Transverse colon (tissue), 4 donors: ENCODE results near the gene SMG1. TPM values are rescaled to one million over a fixed set of nuclear protein-coding genes. Genes with fewer than 3 reads are reported as not detected.

Experiments used
- DNase-seq: peaks from one replicate; pipeline ENCODE4 v3.0.0-alpha.2; 2019
- H3K27ac ChIP-seq, 4 donors: fragments of 200-600 bp; sonication (generic); 2 replicates each; pipeline ENCODE4 v1.5.1; 2016 to 2018; ENCODE audit warnings: inconsistent platforms in 4 of 4
- H3K27me3 ChIP-seq: fragments of 200-600 bp; sonication (generic); 2 replicates; pipeline ENCODE4 v1.5.1; 2017; ENCODE audit warnings: inconsistent platforms
- H3K36me3 ChIP-seq, 4 donors: fragments of 200-600 bp; sonication (generic); 2 replicates each; pipeline ENCODE4 v1.5.1; 2017 to 2019; ENCODE audit warnings: inconsistent platforms in 4 of 4
- H3K4me1 ChIP-seq, 4 donors: fragments of 200-600 bp; sonication (generic); 2 replicates each; pipeline ENCODE4 v1.5.1; 2017 to 2020; ENCODE audit warnings: inconsistent platforms in 4 of 4
- H3K4me3 ChIP-seq, 4 donors: fragments of 200-600 bp; sonication (generic); 1 replicate in 1 of 4; 2 replicates in 3 of 4; pipeline versions ENCODE4 v1.5.1 to v1.6.1; 2017 to 2019; ENCODE audit warnings: inconsistent platforms in 4 of 4
- H3K9me3 ChIP-seq, 2 donors: fragments of 200-600 bp; sonication (generic); 2 replicates each; pipeline ENCODE4 v1.5.1; 2017 to 2019; ENCODE audit warnings: inconsistent platforms in 2 of 2
- EP300 ChIP-seq: sonication (generic); formaldehyde crosslinking; IDR thresholded peaks from one replicate; pipeline ENCODE4 v1.6.1; 2017; ENCODE audit warnings: antibody characterized with exemption, low read depth
- POLR2A ChIP-seq: fragments of 450-650 bp; IDR thresholded peaks from one replicate; pipeline ENCODE4 v1.6.1; 2016; ENCODE audit warnings: antibody characterized with exemption, mild to moderate bottlenecking, moderate library complexity
- POLR2AphosphoS5 ChIP-seq, 3 donors: sonication (generic); formaldehyde crosslinking; IDR thresholded peaks; one replicate each; pipeline ENCODE4 v1.6.1; 2016; ENCODE audit warnings: antibody characterized with exemption in 3 of 3
- WGBS, 2 donors: methylation state at CpG; one replicate each; pipeline ENCODE4 v1.1.5; 2018; ENCODE audit warnings: low coverage in 1 of 2; 5-methylcytosine and 5-hydroxymethylcytosine counted together
- in situ Hi-C, 4 donors: fragments of 200-750 bp; cut with MboI; loops; one replicate each; pipeline versions ENCODE4 v1.15.0 to v1.15.1; 2017; ENCODE audit warnings: low sequenced_read_pairs in 3 of 4, low pct_ligation_motif_present in 1 of 4, low pct_unique_long_range_greater_than_20kb in 1 of 4
- intact Hi-C: fragments of 100-400 bp; cut with DNase I; formaldehyde crosslinking; loops from one replicate; pipeline ENCODE4 v1.15.1; 2023; ENCODE audit warnings: low total_unique reads
- total RNA-seq, 4 donors: library from RNA; depleted of rRNA; stranded (reverse); fragments of >200 nt; gene quantifications; one replicate each; pipeline ENCODE4 v1.1.0, GENCODE V29; 2016
- TF ChIP-seq, protein P1 (sequence below), 5 experiments: fragments of 200-600 bp in 3 of 5; fragments of 450-650 bp in 2 of 5; sonication (generic) in 3 of 5; IDR thresholded peaks; 1 replicate in 2 of 5; 2 replicates in 3 of 5; pipeline ENCODE4 v1.5.1; 2016 to 2017; ENCODE audit warnings: antibody characterized with exemption in 5 of 5, inconsistent platforms in 3 of 5, mild to moderate bottlenecking in 2 of 5, moderate library complexity in 1 of 5

The SMG1 gene
- total RNA-seq, 4 donors from 2014 or later = 115 to 159 (median 127) TPM

- intact Hi-C loops (no loop called here), in situ Hi-C loops (loop anchor here in 1 of 4 donors (25.0 kb wide), 1 partner anchor 133 kb away; no protein-coding TSS in a partner anchor)
- H3K36me3 ChIP-seq = peaks cover 0 to 61% (median 31%) of the 10 kb centered on the region in 4 donors
- H3K4me1 ChIP-seq = no peaks in the 10 kb centered on the region
- H3K27me3 ChIP-seq = no peaks in the 10 kb centered on the region
- WGBS, 2 donors = 93 to 97% methylated on average over 6 of the region's 6 CpGs
- H3K9me3 ChIP-seq = no peaks in the 10 kb centered on the region
- no peak overlapping the region for H3K4me3 ChIP-seq
- TF ChIP-seq, protein P1, sequence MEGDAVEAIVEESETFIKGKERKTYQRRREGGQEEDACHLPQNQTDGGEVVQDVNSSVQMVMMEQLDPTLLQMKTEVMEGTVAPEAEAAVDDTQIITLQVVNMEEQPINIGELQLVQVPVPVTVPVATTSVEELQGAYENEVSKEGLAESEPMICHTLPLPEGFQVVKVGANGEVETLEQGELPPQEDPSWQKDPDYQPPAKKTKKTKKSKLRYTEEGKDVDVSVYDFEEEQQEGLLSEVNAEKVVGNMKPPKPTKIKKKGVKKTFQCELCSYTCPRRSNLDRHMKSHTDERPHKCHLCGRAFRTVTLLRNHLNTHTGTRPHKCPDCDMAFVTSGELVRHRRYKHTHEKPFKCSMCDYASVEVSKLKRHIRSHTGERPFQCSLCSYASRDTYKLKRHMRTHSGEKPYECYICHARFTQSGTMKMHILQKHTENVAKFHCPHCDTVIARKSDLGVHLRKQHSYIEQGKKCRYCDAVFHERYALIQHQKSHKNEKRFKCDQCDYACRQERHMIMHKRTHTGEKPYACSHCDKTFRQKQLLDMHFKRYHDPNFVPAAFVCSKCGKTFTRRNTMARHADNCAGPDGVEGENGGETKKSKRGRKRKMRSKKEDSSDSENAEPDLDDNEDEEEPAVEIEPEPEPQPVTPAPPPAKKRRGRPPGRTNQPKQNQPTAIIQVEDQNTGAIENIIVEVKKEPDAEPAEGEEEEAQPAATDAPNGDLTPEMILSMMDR (IDR thresholded peaks at IDR 0.05) = no peak
- TF ChIP-seq POLR2A (no peak), EP300 (no peak), POLR2AphosphoS5 (IDR thresholded peaks at IDR 0.05) (no peak)
- no peak overlapping the region for H3K27ac ChIP-seq
- DNase-seq = no peak
Observed at GRCh38 chr16:18829251-18829650, 97.0 kb downstream of the SMG1 start.

DNA sequence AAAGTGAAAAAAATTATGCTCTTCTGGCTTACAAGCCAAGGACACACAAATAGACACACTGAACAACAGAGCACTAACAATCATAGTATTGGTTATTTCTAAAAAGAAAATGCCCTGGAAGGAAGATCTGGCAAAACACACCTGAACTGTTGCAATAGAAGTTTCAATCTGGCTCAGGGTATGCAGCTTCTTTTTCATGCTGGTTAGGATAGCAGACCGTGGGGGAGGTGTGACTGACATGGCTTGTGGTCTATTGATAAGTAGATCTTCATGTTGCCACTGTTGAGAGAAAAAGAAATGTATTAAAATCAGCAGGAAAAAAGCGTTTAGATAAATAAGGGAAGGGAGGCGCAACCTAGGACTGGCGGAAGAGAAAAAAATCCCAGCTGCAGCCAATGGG is 98.3 kb downstream of the SMG1 start:
- Histone ChIP-seq H3K4me3 (no peak overlapping the region), H3K4me1 (no peaks in the 10 kb centered on the region), H3K27me3 (no peaks in the 10 kb centered on the region), H3K9me3 (no peaks in the 10 kb centered on the region), H3K36me3 (peaks cover 0 to 48% (median 24%) of the 10 kb centered on the region in 4 donors), H3K27ac (no peak overlapping the region)
- in situ Hi-C loops = loop anchor here in 1 of 4 donors (25.0 kb wide), 1 partner anchor 134 kb away; no protein-coding TSS in a partner anchor
- WGBS, 2 donors = 93 to 96% methylated on average over 4 of the region's 4 CpGs
- intact Hi-C loops = no loop called here
- no peak for DNase-seq
- TF ChIP-seq POLR2A = no peak
- TF ChIP-seq, protein P1 (IDR thresholded peaks at IDR 0.05) = no peak
- no peak for TF ChIP-seq POLR2AphosphoS5 (IDR thresholded peaks at IDR 0.05)
- TF ChIP-seq EP300 = no peak

- in situ Hi-C loops (loop anchor here in 2 of 4 donors (25.0 kb wide), 2 partner anchors 96 to 146 kb away; no protein-coding TSS in a partner anchor), intact Hi-C loops (no loop called here)
- DNase-seq = no peak
- peaks cover 0 to 70% (median 33%) of the 10 kb centered on the region in 4 donors for H3K36me3 ChIP-seq
- 65 to 77% methylated on average over 3 of the region's 3 CpGs for WGBS, 2 donors
- H3K4me3 ChIP-seq = no peak overlapping the region
- no peaks in the 10 kb centered on the region for H3K9me3 ChIP-seq
- TF ChIP-seq POLR2AphosphoS5 (IDR thresholded peaks at IDR 0.05) (no peak), EP300 (no peak), POLR2A (no peak)
- TF ChIP-seq, protein P1 (IDR thresholded peaks at IDR 0.05) = no peak
- H3K27me3 ChIP-seq = no peaks in the 10 kb centered on the region
- H3K4me1 ChIP-seq = no peaks in the 10 kb centered on the region
- no peak overlapping the region for H3K27ac ChIP-seq
Observed at GRCh38 chr16:18816286-18816685, 109.9 kb downstream of the SMG1 start.

DNA sequence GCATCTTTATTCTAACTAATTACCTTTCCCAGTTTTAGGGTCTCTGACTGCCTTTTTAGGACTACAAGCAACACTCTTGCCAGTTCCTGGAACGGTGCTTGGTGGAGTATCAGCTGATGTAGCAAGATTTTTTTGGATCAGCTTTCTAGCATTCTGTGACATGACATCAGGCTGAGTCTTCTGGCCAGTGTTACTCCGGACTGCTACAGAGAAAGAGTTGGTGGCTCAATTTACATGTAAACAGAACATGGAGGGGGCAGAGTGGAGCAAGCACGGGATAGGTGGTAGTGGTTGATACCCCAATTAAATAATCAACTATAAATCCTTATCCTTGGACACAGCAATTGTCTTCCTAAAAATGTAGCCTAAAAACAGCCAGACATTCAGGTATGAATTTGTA is 114.3 kb downstream of the SMG1 start:
- no peaks in the 10 kb centered on the region for H3K9me3 ChIP-seq
- no peaks in the 10 kb centered on the region for H3K4me1 ChIP-seq
- no peak overlapping the region for H3K4me3 ChIP-seq
- no peak overlapping the region for H3K27ac ChIP-seq
- 90 to 100% methylated on average over 1 to 3 of the region's 3 CpGs for WGBS, 2 donors
- TF ChIP-seq POLR2A = no peak
- TF ChIP-seq EP300 = no peak
- TF ChIP-seq, protein P1 (IDR thresholded peaks at IDR 0.05) = no peak
- TF ChIP-seq POLR2AphosphoS5 (IDR thresholded peaks at IDR 0.05) = no peak
- no peak for DNase-seq
- intact Hi-C loops = no loop called here
- in situ Hi-C loops = loop anchor here in 2 of 4 donors (25.0 kb wide), 2 partner anchors 100 to 150 kb away; no protein-coding TSS in a partner anchor
- H3K27me3 ChIP-seq = no peaks in the 10 kb centered on the region
- peaks cover 0 to 80% (median 36%) of the 10 kb centered on the region in 4 donors for H3K36me3 ChIP-seq
